SH-SY5Y (cell line): ENCODE data around the gene PPFIBP2.

ENCODE experiments used
- GATA2 ChIP-seq: IDR thresholded peaks from 2 replicates; pipeline ENCODE4 v1.6.1; 2011; ENCODE audit warnings: mild to moderate bottlenecking, low read depth, low read length
- GATA3 ChIP-seq: IDR thresholded peaks from 2 replicates; pipeline ENCODE4 v1.6.1; 2011; ENCODE audit warnings: low read depth, mild to moderate bottlenecking, low read length, moderate library complexity

Gene PPFIBP2

DNA sequence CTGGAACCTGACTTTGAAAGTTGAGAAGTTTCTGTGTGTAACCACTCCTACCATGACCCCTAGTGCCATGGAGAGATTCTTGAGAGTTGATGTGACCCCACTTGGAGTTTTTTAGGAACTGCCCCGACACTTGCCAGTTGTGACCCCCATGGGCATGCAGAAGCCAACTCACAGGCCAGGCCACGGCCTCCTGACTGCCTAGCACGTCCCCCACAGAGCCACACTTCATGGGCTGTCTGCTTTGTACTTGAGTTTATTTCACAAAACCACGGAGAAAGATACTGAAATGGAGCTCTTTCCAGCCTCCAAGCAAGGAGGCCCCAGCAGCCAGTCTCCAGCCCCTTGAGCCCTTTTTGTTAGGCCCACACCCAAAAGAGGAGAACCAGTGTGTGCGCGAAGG is 151.1 kb downstream of the PPFIBP2 start:
- no peak for TF ChIP-seq GATA2
- TF ChIP-seq GATA3 = no peak

DNA sequence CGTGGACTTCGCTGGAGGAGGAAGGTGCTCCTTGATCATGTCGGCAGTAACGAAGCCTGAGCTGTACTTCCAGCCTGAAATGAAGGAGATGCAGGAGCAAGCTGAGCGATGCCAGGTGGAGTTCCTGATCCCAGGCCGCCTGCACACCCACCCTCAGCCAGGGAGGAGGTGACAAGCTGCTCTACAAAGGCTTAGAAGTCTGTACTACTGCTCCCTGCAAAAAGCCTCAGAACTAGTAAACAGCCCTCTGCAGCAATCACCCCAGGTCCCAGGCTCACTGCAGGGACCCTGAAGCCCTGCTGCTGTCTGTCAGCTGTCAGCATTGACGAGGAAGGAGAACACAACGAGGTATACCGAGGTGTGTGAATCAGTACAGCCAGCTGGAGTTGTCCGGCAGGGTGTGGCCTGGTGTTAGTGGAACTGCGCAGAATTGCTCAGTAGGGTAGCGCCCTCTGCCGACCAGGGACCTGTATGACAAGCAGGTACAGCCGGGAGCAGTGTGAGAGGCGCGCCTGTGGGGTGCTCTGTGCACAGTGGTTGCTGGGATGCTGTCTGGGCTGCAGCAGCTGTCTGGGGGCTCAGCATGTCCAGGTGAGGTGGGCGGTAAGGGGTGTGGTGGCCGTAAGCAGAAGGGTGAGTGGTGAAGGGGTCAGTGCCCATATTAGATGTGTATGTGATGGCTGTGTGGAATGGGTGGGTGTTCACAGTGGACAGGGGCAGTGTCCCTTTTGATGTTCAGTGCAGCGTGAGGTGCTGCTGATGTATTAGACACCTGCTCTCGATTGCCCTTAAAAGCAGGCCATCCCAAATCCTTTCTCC is 151.9 kb downstream of the PPFIBP2 start:
- no peak for TF ChIP-seq GATA3
- TF ChIP-seq GATA2 = no peak

DNA sequence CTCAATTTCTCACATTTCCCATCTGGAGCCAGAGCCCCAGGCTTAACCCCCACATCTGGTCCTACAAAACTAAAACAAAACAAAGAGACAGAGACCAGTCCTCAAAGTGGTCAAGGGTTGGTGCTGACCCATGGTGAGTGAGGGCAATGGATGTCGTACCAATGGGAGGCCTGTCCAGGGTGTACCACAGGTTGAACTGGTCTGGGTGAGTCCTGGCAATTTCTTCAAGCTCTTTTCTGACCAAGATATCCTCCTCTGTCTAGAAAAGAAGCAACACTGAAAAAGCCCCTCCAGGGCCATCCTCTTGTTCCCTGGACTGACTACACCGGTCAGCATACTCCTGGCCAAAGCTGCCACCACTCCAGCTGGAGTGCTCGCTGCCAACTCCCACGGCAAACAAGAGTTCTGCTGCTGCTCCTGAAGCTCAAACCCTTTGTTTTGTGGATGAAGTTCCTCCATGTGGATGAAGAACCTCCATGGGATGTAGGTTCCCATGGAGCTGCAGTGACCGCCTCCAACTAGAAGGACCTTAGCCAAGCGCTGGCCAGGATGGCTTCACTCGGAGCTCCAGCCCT is 152.6 kb downstream of the PPFIBP2 start:
- TF ChIP-seq GATA2 = no peak
- no peak for TF ChIP-seq GATA3

- TF ChIP-seq GATA3 = no peak
- TF ChIP-seq GATA2 = no peak
These were observed 153.7 kb downstream of the PPFIBP2 start for GRCh38 chr11:7667460-7667859.

- no peak for TF ChIP-seq GATA3
- no peak for TF ChIP-seq GATA2
These were observed 154.7 kb downstream of the PPFIBP2 start for GRCh38 chr11:7668464-7668863.

GRCh38 chr11:7668911-7669310 is 155.1 kb downstream of the PPFIBP2 start:
- no peak for TF ChIP-seq GATA2
- TF ChIP-seq GATA3 = no peak

GRCh38 chr11:7670641-7671040 is 156.8 kb downstream of the PPFIBP2 start:
- TF ChIP-seq GATA2 = no peak
- no peak for TF ChIP-seq GATA3

DNA sequence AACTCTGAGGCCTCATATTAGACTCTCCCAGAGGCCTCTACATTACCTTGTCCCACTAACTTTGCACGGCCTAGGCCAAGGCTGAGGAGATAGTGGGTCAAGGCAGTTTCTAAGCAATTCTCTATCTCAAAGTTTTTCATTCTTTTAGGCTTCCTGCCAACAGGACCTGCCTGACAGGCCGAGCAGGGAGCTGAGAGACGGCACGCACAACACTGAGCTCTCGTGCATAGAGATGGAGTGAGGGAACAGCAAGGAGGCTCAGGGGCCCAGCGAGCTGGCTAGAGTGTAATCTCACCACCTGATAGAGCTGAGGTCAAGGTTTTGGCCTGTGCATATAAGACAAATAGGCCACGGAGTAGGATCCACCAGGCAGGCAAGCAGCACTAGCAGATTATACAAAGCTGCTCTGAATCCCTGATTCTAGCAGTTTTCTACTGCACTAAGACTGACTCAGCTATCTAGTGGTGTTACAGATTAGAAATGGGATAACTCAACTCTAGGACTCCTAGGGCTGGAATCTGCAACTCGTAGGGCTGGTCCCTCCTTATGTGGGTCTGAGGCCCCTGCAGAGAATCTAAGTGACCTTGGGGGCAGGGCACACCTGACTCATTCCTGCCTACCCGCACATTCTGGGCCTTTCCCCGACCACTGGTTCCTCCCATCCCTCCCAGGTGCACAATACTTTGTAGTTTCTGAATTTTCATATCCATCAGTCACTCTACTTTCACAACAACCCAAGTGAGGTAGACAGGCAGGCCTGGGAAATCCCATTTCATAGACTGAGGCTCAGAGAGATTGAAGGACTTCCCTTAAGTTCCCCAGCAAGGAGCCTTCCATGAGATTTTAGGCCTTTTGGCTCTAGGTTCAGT is 157.8 kb downstream of the PPFIBP2 start:
- no peak for TF ChIP-seq GATA2
- TF ChIP-seq GATA3 = no peak

DNA sequence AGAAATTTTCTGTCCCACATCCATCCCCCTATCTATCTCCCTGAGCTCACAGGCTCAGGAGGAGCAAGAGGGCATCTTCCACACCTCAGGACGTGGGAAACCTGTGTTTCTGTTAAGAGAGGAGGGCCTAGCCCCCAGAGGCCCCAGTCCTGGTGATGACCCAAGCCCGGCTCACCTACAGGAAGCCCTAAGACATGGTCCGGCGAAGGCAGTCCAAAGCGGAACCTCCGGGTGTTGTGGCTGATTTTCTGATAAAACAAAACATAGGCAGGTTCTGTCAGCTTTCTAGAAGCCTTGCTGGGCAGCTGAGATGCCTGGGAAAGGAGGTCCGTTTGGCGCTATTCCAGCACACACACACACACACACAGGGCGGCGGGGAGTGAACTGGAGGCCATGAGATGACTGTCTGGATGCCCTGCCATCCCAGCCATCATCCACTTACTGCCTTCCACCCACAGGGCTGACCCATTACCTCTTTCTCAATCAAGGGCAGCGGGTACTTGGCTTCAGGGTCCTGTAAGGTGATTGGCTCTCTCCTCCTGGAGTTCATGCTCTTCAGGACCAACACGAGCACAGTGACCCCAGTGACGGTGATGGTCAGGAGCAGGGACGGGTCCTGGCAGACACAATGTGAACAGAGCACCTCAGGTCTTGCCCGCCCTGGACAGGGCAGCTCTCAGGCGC is 158.6 kb downstream of the PPFIBP2 start:
- no peak for TF ChIP-seq GATA2
- TF ChIP-seq GATA3 = no peak

DNA sequence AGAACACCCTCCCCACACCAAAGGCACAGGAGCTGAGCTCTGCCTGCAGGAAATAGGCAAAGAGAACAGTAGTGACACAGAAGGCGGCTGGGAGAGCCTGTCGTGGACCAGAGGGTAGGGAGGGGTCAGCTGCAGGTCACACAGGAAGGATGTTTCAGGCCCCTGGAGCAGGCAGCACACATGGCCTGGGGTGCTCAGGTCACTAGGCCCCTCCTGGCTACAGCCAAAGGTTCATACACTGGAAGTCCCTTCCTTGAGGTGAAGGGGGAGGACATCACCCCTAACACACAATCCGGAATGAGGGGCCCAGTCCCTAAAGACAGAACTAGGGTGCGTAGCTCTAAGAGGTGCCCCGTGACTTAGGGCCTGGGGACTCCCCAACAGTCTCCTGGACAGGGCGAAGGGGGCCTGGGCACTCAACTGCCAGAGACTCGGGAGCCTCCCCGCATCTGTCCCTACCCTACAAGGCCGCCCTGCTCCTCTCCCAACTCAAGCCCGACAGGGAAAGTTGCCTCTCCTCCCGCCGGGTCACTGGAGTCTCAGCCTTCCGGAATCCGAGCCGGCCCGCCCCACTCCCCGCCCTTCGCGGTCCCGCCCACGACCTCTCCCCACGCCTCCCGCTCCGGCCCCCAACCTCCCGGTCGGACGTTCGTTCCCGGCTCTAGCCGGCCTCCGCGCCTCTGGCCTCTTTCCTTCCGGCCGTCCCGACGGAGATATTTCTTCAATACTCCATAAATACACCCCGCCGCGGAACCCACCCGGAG is 159.3 kb downstream of the PPFIBP2 start, which contains the start of gene CYB5R2:
CYB5R2 (minus strand) TSS at position 541 of the 764 bp plus-strand sequence. CDS start 675 bp downstream, outside the sequence.
- TF ChIP-seq GATA3 (no peak), GATA2 (no peak)

DNA sequence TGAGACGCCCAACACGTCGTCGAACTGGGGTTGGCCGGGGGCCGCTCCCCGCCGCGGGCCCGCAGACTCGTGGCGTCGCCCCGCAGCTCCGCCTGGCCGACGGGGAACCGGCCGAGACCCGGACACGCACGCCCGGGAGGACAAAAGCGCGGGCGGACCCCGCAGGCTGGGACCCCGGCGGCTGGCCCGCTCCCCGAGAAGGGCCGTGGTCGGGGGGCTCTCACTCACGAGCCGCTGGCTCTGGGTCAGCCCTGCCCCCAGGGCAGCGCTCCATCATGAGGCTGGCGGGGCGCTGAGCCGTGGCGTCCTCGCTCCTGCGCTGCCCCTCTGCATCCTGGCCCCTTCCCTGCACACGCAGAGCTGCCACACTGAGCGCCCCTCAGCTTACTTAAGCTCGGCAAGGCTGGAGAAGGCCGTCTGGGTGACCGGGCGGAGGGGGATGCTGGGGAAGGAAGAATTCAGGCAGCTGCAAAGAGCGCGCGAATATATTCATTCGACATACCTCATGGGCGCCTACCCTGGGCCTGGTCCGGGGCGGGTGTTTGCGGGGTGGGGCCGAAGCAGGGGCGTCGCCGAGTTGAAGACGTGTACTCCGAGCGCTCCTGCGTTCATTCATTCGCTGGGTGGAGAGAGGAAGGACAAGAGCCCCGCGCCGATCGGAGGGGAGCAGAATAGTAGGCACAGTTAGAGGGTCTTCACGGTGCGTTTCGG is 160.1 kb downstream of the PPFIBP2 start:
- TF ChIP-seq GATA2 = no peak
- no peak for TF ChIP-seq GATA3

GRCh38 chr11:7675631-7676030 is 161.8 kb downstream of the PPFIBP2 start:
- TF ChIP-seq GATA2 (no peak), GATA3 (no peak)

DNA sequence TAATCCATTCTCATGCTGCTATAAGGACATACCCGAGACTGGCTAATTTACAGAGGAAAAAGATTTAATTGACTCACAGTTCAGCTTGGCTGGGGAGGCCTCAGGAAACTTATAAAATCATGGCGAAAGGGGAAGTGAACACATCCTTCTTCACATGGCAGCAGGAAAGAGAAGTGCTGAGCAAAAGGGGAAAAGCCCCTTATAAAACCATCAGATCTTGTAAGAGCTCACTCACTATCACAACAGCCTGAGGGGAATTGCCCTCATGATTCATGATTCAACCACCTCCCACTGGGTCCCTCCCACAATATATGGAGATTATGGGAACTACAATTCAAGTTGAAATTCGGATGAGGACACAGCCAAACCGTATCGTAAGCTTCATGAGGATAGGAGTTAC is 163.3 kb downstream of the PPFIBP2 start:
- no peak for TF ChIP-seq GATA3
- no peak for TF ChIP-seq GATA2
